Pulmonary artery endothelial cell (primary cell): ENCODE results near the gene S100A9. TPM values are rescaled to one million over a fixed set of nuclear protein-coding genes. Genes with fewer than 3 reads are reported as not detected.
"Not testable (repeated sequence)": the region's sequence is repeated elsewhere in the genome, so short reads cannot be mapped to it uniquely, and the experiment has no call there.

ENCODE experiments used
- DNase-seq: peaks from one replicate; pipeline ENCODE4 v3.0.0-alpha.2; 2011; ENCODE audit warnings: low read depth, low spot score
- total RNA-seq: library from RNA; depleted of rRNA; stranded (reverse); fragments of >200 nt; gene quantifications from 2 replicates; pipeline ENCODE4 v1.2.3, GENCODE V29; 2014

The S100A9 gene
- total RNA-seq, 1 donor from 2014 or later: 0.13 TPM

- no peak for DNase-seq
Observed at GRCh38 chr1:153344718-153345025, 13.0 kb upstream of the S100A9 start.

- no peak for DNase-seq
Observed at GRCh38 chr1:153345187-153346076, 12.2 kb upstream of the S100A9 start.

- no peak for DNase-seq
Observed at GRCh38 chr1:153346077-153346723, 11.5 kb upstream of the S100A9 start.

GRCh38 chr1:153347049-153347448 lies 10.6 kb upstream of the S100A9 start:
- not testable (repeated sequence) for DNase-seq

GRCh38 chr1:153347856-153348255 lies 9.8 kb upstream of the S100A9 start:
- no peak for DNase-seq

- DNase-seq: no peak
Observed at GRCh38 chr1:153348511-153349362, 8.9 kb upstream of the S100A9 start, which contains the start of gene PGLYRP4. TSS of gene PGLYRP4 (minus strand) at chr1:153348841. CDS start at chr1:153347932, 909 bp downstream.

GRCh38 chr1:153349363-153350320 lies 8.0 kb upstream of the S100A9 start:
- DNase-seq: no peak

- no peak for DNase-seq
Observed at GRCh38 chr1:153350321-153350957, 7.2 kb upstream of the S100A9 start.

- no peak for DNase-seq
Observed at GRCh38 chr1:153352523-153352922, 5.1 kb upstream of the S100A9 start.

GRCh38 chr1:153353226-153353947 lies 4.3 kb upstream of the S100A9 start:
- no peak for DNase-seq

GRCh38 chr1:153354515-153355193 lies 3.0 kb upstream of the S100A9 start:
- no peak for DNase-seq

- DNase-seq: no peak
Observed at GRCh38 chr1:153355445-153356071, 2.1 kb upstream of the S100A9 start.

GRCh38 chr1:153356392-153357075 lies 1.1 kb upstream of the S100A9 start:
- no peak for DNase-seq

- no peak for DNase-seq
Observed at GRCh38 chr1:153357076-153357852, 390 bp upstream of the S100A9 start.

GRCh38 chr1:153358691-153358975 lies 979 bp downstream of the S100A9 start:
- no peak for DNase-seq

GRCh38 chr1:153359241-153359640 lies 1.6 kb downstream of the S100A9 start:
- no peak for DNase-seq

- DNase-seq: no peak
Observed at GRCh38 chr1:153360190-153360589, 2.5 kb downstream of the S100A9 start.
